Caco-2 (cell line): Measurements from ENCODE around the gene LIPC. TPM values are rescaled to one million over a fixed set of nuclear protein-coding genes. Genes with fewer than 3 reads are reported as not detected.

Experiments
- BruUV-seq: library from RNA; stranded (reverse); fragments of 400-500 nt; replicated peaks from 2 replicates; lab custom pipeline; 2021; lab: Mats Ljungman, UMichigan
- CTCF ChIA-PET: fragments of 300-600 bp; sonication (Branson Sonifier 250); formaldehyde crosslinking; loops from one replicate; lab custom pipeline; 2022; ENCODE audit warnings: antibody characterized with exemption; lab: Charles Lee
- POLR2A ChIA-PET: fragments of 300-600 bp; sonication (Branson Sonifier 250); formaldehyde crosslinking; loops from one replicate; lab custom pipeline; 2022; ENCODE audit warnings: antibody characterized with exemption; lab: Charles Lee
- DNase-seq, 2 experiments: peaks; one replicate each; pipeline versions ENCODE4 v3.0.0 to v3.0.0-alpha.2; 2020 to 2022
- H3K27me3 ChIP-seq: replicated peaks from 2 replicates; pipeline ENCODE4 v1.6.0; 2011; ENCODE audit warnings: low read length; ENCODE audit not compliant: control insufficient read depth, insufficient read depth
- H3K36me3 ChIP-seq: 2 replicates; pipeline ENCODE4 v1.5.1; 2011; ENCODE audit warnings: low read length; ENCODE audit not compliant: control insufficient read depth, insufficient read depth
- H3K4me1 ChIP-seq: fragments of 250-450 bp; sonication (Bioruptor Pico); 2 replicates; pipeline ENCODE4 v1.5.1; 2020; ENCODE audit warnings: mild to moderate bottlenecking
- H3K4me3 ChIP-seq: 2 replicates; pipeline ENCODE4 v1.5.1; 2011; ENCODE audit warnings: low read depth, mild to moderate bottlenecking, control low read depth, low read length
- H3K9me3 ChIP-seq: fragments of 250-450 bp; sonication (Bioruptor Pico); 2 replicates; pipeline ENCODE4 v1.5.1; 2020; ENCODE audit warnings: mild to moderate bottlenecking, moderate library complexity
- H3K27ac Mint-ChIP-seq: one replicate; pipeline ENCODE4 v1.8.0; 2022; ENCODE audit warnings: mixed read lengths; ENCODE audit not compliant: unreplicated experiment
- H3K27me3 Mint-ChIP-seq: one replicate; pipeline ENCODE4 v1.8.0; 2022; ENCODE audit warnings: mixed read lengths; ENCODE audit not compliant: insufficient read depth, unreplicated experiment
- H3K36me3 Mint-ChIP-seq: one replicate; pipeline ENCODE4 v1.8.0; 2022; ENCODE audit warnings: mild to moderate bottlenecking, mixed read lengths; ENCODE audit not compliant: insufficient read depth, unreplicated experiment
- H3K4me1 Mint-ChIP-seq: one replicate; pipeline ENCODE4 v1.8.0; 2022; ENCODE audit warnings: low read depth, mixed read lengths; ENCODE audit not compliant: unreplicated experiment
- H3K4me3 Mint-ChIP-seq: one replicate; pipeline ENCODE4 v1.8.0; 2022; ENCODE audit warnings: mild to moderate bottlenecking, moderate library complexity, mixed read lengths; ENCODE audit not compliant: unreplicated experiment
- H3K9me3 Mint-ChIP-seq: one replicate; pipeline ENCODE4 v1.8.0; 2022; ENCODE audit warnings: mixed read lengths; ENCODE audit not compliant: unreplicated experiment
- intact Hi-C: fragments of 100-400 bp; cut with micrococcal nuclease; formaldehyde crosslinking; loops from one replicate; pipeline ENCODE4 v1.10.0; 2022; ENCODE audit not compliant: unreplicated experiment
- total RNA-seq: library from RNA; stranded (reverse); gene quantifications from 2 replicates; pipeline ENCODE4 v1.2.3, GENCODE V29; 2022
- TF ChIP-seq, protein P1 (sequence below), 2 experiments: fragments of 200-600 bp in 1 of 2; IDR thresholded peaks; 1 replicate in 1 of 2; 2 replicates in 1 of 2; pipeline versions ENCODE4 v1.5.1 to v1.8.0; 2011 to 2022; ENCODE audit warnings: antibody characterized with exemption in 1 of 2, control low read depth in 1 of 2, inconsistent platforms in 1 of 2, low read depth in 1 of 2, low read length in 1 of 2, mild to moderate bottlenecking in 1 of 2, moderate library complexity in 1 of 2; ENCODE audit not compliant: insufficient read depth in 1 of 2, severe bottlenecking in 1 of 2, unreplicated experiment in 1 of 2

LIPC gene
- total RNA-seq, 1 experiment from 2014 or later, result 17.6 TPM

DNA sequence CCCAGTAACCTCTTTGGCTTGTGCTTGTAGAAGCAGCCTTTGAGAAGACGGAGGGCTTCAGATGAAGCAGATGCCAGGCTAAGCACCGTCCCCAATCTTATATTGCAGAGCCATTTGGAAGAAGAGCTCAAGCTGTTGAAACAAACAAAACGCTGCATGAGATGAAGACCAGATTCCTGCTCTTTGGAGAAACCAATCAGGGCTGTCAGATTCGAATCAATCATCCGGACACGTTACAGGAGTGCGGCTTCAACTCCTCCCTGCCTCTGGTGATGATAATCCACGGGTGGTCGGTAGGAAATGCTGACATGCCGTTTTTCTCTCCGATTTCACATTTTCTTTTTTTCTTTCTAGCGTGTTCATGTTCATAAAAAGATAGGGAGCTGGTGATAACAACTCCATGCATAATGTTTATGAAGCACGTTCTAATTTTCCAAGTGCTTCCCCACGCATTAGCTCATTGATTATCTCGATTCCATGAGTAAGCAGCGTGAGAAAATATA, 106.5 kb downstream of the LIPC start:
- no peaks in the 10 kb centered on the region for H3K27me3 ChIP-seq
- Mint-ChIP-seq H3K27ac (no peak overlapping the region), H3K4me3 (no peak overlapping the region), H3K4me1 (peaks cover 51% of the 10 kb centered on the region), H3K36me3 (no peaks in the 10 kb centered on the region), H3K9me3 (no peaks in the 10 kb centered on the region), H3K27me3 (no peaks in the 10 kb centered on the region)
- H3K9me3 ChIP-seq, result no peaks in the 10 kb centered on the region
- POLR2A ChIA-PET, result no interaction called here
- TF ChIP-seq, protein P1, sequence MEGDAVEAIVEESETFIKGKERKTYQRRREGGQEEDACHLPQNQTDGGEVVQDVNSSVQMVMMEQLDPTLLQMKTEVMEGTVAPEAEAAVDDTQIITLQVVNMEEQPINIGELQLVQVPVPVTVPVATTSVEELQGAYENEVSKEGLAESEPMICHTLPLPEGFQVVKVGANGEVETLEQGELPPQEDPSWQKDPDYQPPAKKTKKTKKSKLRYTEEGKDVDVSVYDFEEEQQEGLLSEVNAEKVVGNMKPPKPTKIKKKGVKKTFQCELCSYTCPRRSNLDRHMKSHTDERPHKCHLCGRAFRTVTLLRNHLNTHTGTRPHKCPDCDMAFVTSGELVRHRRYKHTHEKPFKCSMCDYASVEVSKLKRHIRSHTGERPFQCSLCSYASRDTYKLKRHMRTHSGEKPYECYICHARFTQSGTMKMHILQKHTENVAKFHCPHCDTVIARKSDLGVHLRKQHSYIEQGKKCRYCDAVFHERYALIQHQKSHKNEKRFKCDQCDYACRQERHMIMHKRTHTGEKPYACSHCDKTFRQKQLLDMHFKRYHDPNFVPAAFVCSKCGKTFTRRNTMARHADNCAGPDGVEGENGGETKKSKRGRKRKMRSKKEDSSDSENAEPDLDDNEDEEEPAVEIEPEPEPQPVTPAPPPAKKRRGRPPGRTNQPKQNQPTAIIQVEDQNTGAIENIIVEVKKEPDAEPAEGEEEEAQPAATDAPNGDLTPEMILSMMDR (IDR thresholded peaks at IDR 0.05; ENCODE audit: insufficient read depth in 1 of 2, low read depth in 1 of 2, low read length in 1 of 2, severe bottlenecking in 1 of 2, unreplicated experiment in 1 of 2), result no peak
- no TSS peak for BruUV-seq
- no peak for DNase-seq
- H3K36me3 ChIP-seq, result no peaks in the 10 kb centered on the region; the same call in 1 of the 2 replicates
- H3K4me1 ChIP-seq, result peaks cover 30% of the 10 kb centered on the region
- CTCF ChIA-PET, result no interaction called here
- H3K4me3 ChIP-seq, result no peak overlapping the region
- intact Hi-C loops, result no loop called here

DNA sequence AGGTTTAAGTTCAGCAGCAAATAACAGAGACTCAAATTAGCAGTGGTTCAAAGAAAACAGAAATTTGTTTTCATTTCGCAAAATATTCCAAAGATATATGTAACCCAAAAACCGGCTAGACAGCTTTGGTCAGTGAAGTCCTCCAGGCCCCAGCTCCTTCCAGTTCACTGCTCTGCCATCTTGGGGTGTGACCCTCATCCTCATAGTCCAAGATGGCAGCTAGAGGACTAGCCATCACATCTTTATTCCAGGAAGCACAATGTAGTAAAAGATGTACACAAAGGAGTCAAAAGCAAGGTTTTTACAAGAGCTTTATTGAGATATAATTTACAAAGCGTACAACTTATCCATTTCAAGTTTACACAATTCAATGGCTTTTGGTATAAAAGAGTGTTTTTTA, 107.1 kb downstream of the LIPC start:
- no peaks in the 10 kb centered on the region for H3K27me3 Mint-ChIP-seq
- no peaks in the 10 kb centered on the region; the same call in 1 of the 2 replicates for H3K36me3 ChIP-seq
- POLR2A ChIA-PET, result no interaction called here
- H3K9me3 Mint-ChIP-seq, result no peaks in the 10 kb centered on the region
- H3K27ac Mint-ChIP-seq, result peak overlapping the region; percentile 17
- no peaks in the 10 kb centered on the region for H3K9me3 ChIP-seq
- H3K27me3 ChIP-seq, result no peaks in the 10 kb centered on the region
- H3K4me3 ChIP-seq, result no peak overlapping the region
- TF ChIP-seq, protein P1 (IDR thresholded peaks at IDR 0.05; ENCODE audit: insufficient read depth in 1 of 2, low read depth in 1 of 2, low read length in 1 of 2, severe bottlenecking in 1 of 2, unreplicated experiment in 1 of 2), result no peak
- DNase-seq, result no peak
- intact Hi-C loops, result no loop called here
- CTCF ChIA-PET, result no interaction called here
- no TSS peak for BruUV-seq
- H3K36me3 Mint-ChIP-seq, result no peaks in the 10 kb centered on the region
- H3K4me3 Mint-ChIP-seq, result no peak overlapping the region
- H3K4me1 Mint-ChIP-seq, result peaks cover 47% of the 10 kb centered on the region
- H3K4me1 ChIP-seq, result peaks cover 25% of the 10 kb centered on the region

DNA sequence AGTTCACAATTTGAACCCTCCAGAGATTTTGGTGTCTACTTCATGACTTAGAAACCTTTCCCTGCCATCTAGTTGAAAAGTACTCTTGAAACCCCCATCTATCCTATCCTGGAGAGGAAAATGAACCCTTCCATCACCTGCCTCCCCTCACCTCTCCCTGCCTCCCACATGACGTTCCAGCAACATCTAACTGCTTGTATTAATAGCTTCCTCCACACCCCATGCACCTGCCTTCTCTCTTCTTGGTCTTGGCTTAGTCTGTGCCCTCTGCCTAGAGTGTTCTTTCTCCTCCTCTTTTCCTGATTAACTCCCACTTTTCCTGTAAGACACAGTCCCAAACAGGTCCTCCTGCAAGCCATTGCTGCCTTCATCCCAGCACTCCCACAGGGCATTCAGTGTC, 107.8 kb downstream of the LIPC start:
- H3K9me3 ChIP-seq, result no peaks in the 10 kb centered on the region
- H3K4me3 Mint-ChIP-seq, result no peak overlapping the region
- no peak overlapping the region for H3K4me3 ChIP-seq
- ChIA-PET CTCF (no interaction called here), POLR2A (no interaction called here)
- H3K9me3 Mint-ChIP-seq, result no peaks in the 10 kb centered on the region
- TF ChIP-seq, protein P1 (IDR thresholded peaks at IDR 0.05; ENCODE audit: insufficient read depth in 1 of 2, low read depth in 1 of 2, low read length in 1 of 2, severe bottlenecking in 1 of 2, unreplicated experiment in 1 of 2), result no peak
- no peak for DNase-seq
- peaks cover 19% of the 10 kb centered on the region for H3K4me1 ChIP-seq
- H3K36me3 ChIP-seq, result no peaks in the 10 kb centered on the region; the same call in 1 of the 2 replicates
- no peaks in the 10 kb centered on the region for H3K36me3 Mint-ChIP-seq
- peaks cover 42% of the 10 kb centered on the region for H3K4me1 Mint-ChIP-seq
- H3K27me3 Mint-ChIP-seq, result no peaks in the 10 kb centered on the region
- peak overlapping the region; percentile 17 for H3K27ac Mint-ChIP-seq
- intact Hi-C loops, result no loop called here
- no peaks in the 10 kb centered on the region for H3K27me3 ChIP-seq
- no TSS peak for BruUV-seq
